HCT116 (cell line): ENCODE measurements around the gene DOCK3. TPM values are rescaled to one million over a fixed set of nuclear protein-coding genes. Genes with fewer than 3 reads are reported as not detected.

Experiments
- ATAC-seq: fragments of 200-7000 bp; cut with Tn5 transposase; 2 replicates; pipeline ENCODE4 v1.9.1; 2020; ENCODE audit warnings: mild to moderate bottlenecking, moderate library complexity
- BruUV-seq: library from RNA; stranded (reverse); fragments of 400-500 nt; replicated peaks from 2 replicates; lab custom pipeline; 2021; lab: Mats Ljungman, UMichigan
- CTCF ChIA-PET: fragments of 300-600 bp; sonication (Branson Sonifier 250); formaldehyde crosslinking; loops from one replicate; lab custom pipeline; 2021; ENCODE audit warnings: antibody characterized with exemption; lab: Charles Lee
- POLR2A ChIA-PET: fragments of 300-600, 350-600 bp; sonication (Branson Sonifier 250); formaldehyde crosslinking; loops from one replicate; lab custom pipeline; 2021; ENCODE audit warnings: antibody characterized with exemption; lab: Charles Lee
- RAD21 ChIA-PET, 2 experiments: fragments of 300-600 bp; sonication (Branson Sonifier 250); formaldehyde crosslinking; loops; one replicate each; lab custom pipeline; 2023; ENCODE audit warnings: low total read pairs in 2 of 2; ENCODE audit not compliant: uncharacterized antibody in 2 of 2, unreplicated experiment in 2 of 2, low non-redundant PET in 1 of 2; lab: Charles Lee
- DNase-seq: peaks from one replicate; pipeline ENCODE4 v3.0.0-alpha.2; 2010; ENCODE audit warnings: low read depth, low spot score
- H2AFZ ChIP-seq: fragments of 200-600 bp; shearing (Covaris generic), sonication (generic); 2 replicates; pipeline ENCODE4 v1.6.1; 2017; ENCODE audit warnings: low read depth, mixed run types, mixed read lengths, antibody characterized with exemption, low read length; ENCODE audit not compliant: poor library complexity, severe bottlenecking
- H3K27ac ChIP-seq: 2 replicates; pipeline ENCODE4 v1.5.1; 2012; ENCODE audit warnings: low read depth, low read length
- H3K27me3 ChIP-seq: fragments of 200-600 bp; sonication (generic); 2 replicates; pipeline ENCODE4 v1.6.1; 2016; ENCODE audit warnings: mixed run types, low read length, mixed read lengths; ENCODE audit not compliant: insufficient read depth
- H3K36me3 ChIP-seq, 2 experiments: fragments of 200-500 bp in 1 of 2; fragments of 200-600 bp in 1 of 2; sonication (Bioruptor generic) in 1 of 2; sonication (generic) in 1 of 2; 2 replicates each; pipeline versions ENCODE4 v1.5.1 to v1.6.1; 2014 to 2016; ENCODE audit warnings: low read length in 2 of 2, inconsistent platforms in 1 of 2, mixed read lengths in 1 of 2, mixed run types in 1 of 2; ENCODE audit not compliant: insufficient read depth in 2 of 2, control insufficient read depth in 1 of 2
- H3K4me1 ChIP-seq, 2 experiments: fragments of 200-600 bp in 1 of 2; sonication (generic) in 1 of 2; 2 replicates each; pipeline versions ENCODE4 v1.5.1 to v1.6.1; 2012 to 2017; ENCODE audit warnings: low read length in 2 of 2, inconsistent platforms in 1 of 2, mild to moderate bottlenecking in 1 of 2, mixed read lengths in 1 of 2, mixed run types in 1 of 2, moderate library complexity in 1 of 2; ENCODE audit not compliant: insufficient read depth in 2 of 2, control insufficient read depth in 1 of 2
- H3K4me2 ChIP-seq: fragments of 200-600 bp; sonication (generic); 2 replicates; pipeline ENCODE4 v1.6.1; 2017; ENCODE audit warnings: mixed run types, low read length, mixed read lengths
- H3K4me3 ChIP-seq, 2 experiments: fragments of 200-600 bp in 1 of 2; sonication (generic) in 1 of 2; replicated peaks in 1 of 2; 2 replicates each; pipeline ENCODE4 v1.5.1; 2011 to 2016; ENCODE audit warnings: low read length in 2 of 2, control low read depth in 1 of 2, low read depth in 1 of 2, mild to moderate bottlenecking in 1 of 2, mixed read lengths in 1 of 2, mixed run types in 1 of 2
- H3K79me2 ChIP-seq: fragments of 200-600 bp; sonication (generic); 2 replicates; pipeline ENCODE4 v1.6.1; 2017; ENCODE audit warnings: mild to moderate bottlenecking, mixed run types, low read length, moderate library complexity, mixed read lengths; ENCODE audit not compliant: insufficient read depth
- H3K9ac ChIP-seq: fragments of 200-600 bp; sonication (generic); 2 replicates; pipeline ENCODE4 v1.6.1; 2016; ENCODE audit warnings: low read length, mixed read lengths
- H3K9me2 ChIP-seq: fragments of 200-600 bp; sonication (generic), shearing (Covaris generic); 2 replicates; pipeline ENCODE4 v1.6.1; 2017; ENCODE audit warnings: mixed run types, mild to moderate bottlenecking, moderate library complexity; ENCODE audit not compliant: insufficient read depth
- H3K9me3 ChIP-seq, 2 experiments: fragments of 200-500 bp in 1 of 2; fragments of 200-600 bp in 1 of 2; sonication (Bioruptor generic) in 1 of 2; sonication (generic) in 1 of 2; 2 replicates each; pipeline ENCODE4 v1.6.1; 2014 to 2017; ENCODE audit warnings: low read length in 2 of 2, mixed read lengths in 2 of 2, inconsistent platforms in 1 of 2, low read depth in 1 of 2, mild to moderate bottlenecking in 1 of 2, mixed run types in 1 of 2, moderate library complexity in 1 of 2; ENCODE audit not compliant: control insufficient read depth in 1 of 2, insufficient read depth in 1 of 2
- H4K20me1 ChIP-seq: fragments of 200-600 bp; sonication (generic), shearing (Covaris generic); 2 replicates; pipeline ENCODE4 v1.6.1; 2017; ENCODE audit warnings: mixed run types, mild to moderate bottlenecking, moderate library complexity; ENCODE audit not compliant: insufficient read depth
- CEBPB ChIP-seq: IDR thresholded peaks from 2 replicates; pipeline ENCODE4 v1.6.1; 2012; ENCODE audit warnings: low read depth
- ELF1 ChIP-seq: IDR thresholded peaks from 2 replicates; pipeline ENCODE4 v1.6.1; 2012; ENCODE audit warnings: low read depth, borderline replicate concordance
- EZH2 ChIP-seq: fragments of 200-600 bp; sonication (generic); IDR thresholded peaks from 2 replicates; pipeline ENCODE4 v1.6.1; 2017; ENCODE audit warnings: antibody characterized with exemption, mixed run types
- EZH2phosphoT487 ChIP-seq: fragments of 200-600 bp; IDR thresholded peaks from 2 replicates; pipeline ENCODE4 v1.6.1; 2018; ENCODE audit warnings: antibody characterized with exemption, borderline replicate concordance
- FOSL1 ChIP-seq: IDR thresholded peaks from 2 replicates; pipeline ENCODE4 v1.6.1; 2012; ENCODE audit warnings: low read depth
- JUND ChIP-seq: IDR thresholded peaks from 2 replicates; pipeline ENCODE4 v1.6.1; 2012
- POLR2AphosphoS5 ChIP-seq: IDR thresholded peaks from 2 replicates; pipeline ENCODE4 v1.6.1; 2011; ENCODE audit warnings: mild to moderate bottlenecking, low read depth, low read length, moderate library complexity
- SIN3A ChIP-seq: IDR thresholded peaks from 2 replicates; pipeline ENCODE4 v1.6.1; 2012; ENCODE audit warnings: low read depth
- SP1 ChIP-seq: IDR thresholded peaks from 2 replicates; pipeline ENCODE4 v1.6.1; 2012; ENCODE audit warnings: low read depth
- YY1 ChIP-seq: IDR thresholded peaks from 2 replicates; pipeline ENCODE4 v1.6.1; 2011; ENCODE audit warnings: low read length, low read depth, moderate library complexity, mild to moderate bottlenecking; ENCODE audit not compliant: insufficient replicate concordance; ENCODE audit errors: extremely low read depth
- ZFX ChIP-seq: fragments of 450-650 bp; IDR thresholded peaks from 2 replicates; pipeline ENCODE4 v1.6.1; 2017
- intact Hi-C: fragments of 100-400 bp; cut with micrococcal nuclease; formaldehyde crosslinking; loops from 2 replicates; pipeline ENCODE4 v1.10.0; 2022
- total RNA-seq: library from RNA; stranded (reverse); gene quantifications from one replicate; pipeline ENCODE4 v1.2.1, GENCODE V29; 2021; ENCODE audit not compliant: unreplicated experiment
- TF ChIP-seq, protein P1 (sequence below): IDR thresholded peaks from 2 replicates; pipeline ENCODE4 v1.6.1; 2012; ENCODE audit warnings: low read depth
- TF ChIP-seq, protein P2 (sequence below), 3 experiments: fragments of 200-600 bp in 1 of 3; sonication (generic) in 1 of 3; IDR thresholded peaks in 2 of 3; conservative IDR thresholded peaks in 1 of 3; 2 replicates each; pipeline ENCODE4 v1.5.1; 2012 to 2017; ENCODE audit warnings: low read depth in 2 of 3, low read length in 2 of 3, antibody characterized with exemption in 1 of 3, borderline replicate concordance in 1 of 3, control low read depth in 1 of 3, mild to moderate bottlenecking in 1 of 3, mixed read lengths in 1 of 3, mixed run types in 1 of 3, moderate library complexity in 1 of 3; ENCODE audit not compliant: insufficient read depth in 1 of 3

DOCK3 gene
- total RNA-seq, 1 experiment from 2014 or later: 4.2 TPM

DNA sequence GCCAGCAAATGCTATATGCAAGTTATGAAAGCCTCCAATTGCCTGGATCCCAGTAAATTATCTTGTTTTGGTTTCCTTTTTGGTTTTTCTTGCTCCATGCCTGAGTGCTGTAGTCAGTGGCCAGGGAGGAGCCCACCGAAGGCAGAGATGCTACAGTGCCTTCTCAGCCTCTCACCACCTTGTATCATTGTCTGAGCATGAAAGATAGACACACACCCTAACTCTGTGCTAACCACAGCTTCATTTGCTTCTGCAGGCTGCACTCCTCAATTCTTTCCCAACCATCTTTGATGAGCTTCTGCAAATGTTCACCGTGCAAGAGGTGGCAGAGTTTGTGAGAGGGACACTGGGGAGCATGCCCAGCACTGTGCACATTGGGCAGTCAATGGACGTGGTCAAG is 595.8 kb downstream of the DOCK3 start (continued):
- TF ChIP-seq, protein P1, sequence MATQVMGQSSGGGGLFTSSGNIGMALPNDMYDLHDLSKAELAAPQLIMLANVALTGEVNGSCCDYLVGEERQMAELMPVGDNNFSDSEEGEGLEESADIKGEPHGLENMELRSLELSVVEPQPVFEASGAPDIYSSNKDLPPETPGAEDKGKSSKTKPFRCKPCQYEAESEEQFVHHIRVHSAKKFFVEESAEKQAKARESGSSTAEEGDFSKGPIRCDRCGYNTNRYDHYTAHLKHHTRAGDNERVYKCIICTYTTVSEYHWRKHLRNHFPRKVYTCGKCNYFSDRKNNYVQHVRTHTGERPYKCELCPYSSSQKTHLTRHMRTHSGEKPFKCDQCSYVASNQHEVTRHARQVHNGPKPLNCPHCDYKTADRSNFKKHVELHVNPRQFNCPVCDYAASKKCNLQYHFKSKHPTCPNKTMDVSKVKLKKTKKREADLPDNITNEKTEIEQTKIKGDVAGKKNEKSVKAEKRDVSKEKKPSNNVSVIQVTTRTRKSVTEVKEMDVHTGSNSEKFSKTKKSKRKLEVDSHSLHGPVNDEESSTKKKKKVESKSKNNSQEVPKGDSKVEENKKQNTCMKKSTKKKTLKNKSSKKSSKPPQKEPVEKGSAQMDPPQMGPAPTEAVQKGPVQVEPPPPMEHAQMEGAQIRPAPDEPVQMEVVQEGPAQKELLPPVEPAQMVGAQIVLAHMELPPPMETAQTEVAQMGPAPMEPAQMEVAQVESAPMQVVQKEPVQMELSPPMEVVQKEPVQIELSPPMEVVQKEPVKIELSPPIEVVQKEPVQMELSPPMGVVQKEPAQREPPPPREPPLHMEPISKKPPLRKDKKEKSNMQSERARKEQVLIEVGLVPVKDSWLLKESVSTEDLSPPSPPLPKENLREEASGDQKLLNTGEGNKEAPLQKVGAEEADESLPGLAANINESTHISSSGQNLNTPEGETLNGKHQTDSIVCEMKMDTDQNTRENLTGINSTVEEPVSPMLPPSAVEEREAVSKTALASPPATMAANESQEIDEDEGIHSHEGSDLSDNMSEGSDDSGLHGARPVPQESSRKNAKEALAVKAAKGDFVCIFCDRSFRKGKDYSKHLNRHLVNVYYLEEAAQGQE: no peak
- TF ChIP-seq FOSL1 (no peak), EZH2phosphoT487 (no peak), SP1 (no peak), JUND (no peak), CEBPB (no peak), POLR2AphosphoS5 (no peak), ELF1 (no peak)
- TF ChIP-seq, all 23 proteins: peak for 0

DNA sequence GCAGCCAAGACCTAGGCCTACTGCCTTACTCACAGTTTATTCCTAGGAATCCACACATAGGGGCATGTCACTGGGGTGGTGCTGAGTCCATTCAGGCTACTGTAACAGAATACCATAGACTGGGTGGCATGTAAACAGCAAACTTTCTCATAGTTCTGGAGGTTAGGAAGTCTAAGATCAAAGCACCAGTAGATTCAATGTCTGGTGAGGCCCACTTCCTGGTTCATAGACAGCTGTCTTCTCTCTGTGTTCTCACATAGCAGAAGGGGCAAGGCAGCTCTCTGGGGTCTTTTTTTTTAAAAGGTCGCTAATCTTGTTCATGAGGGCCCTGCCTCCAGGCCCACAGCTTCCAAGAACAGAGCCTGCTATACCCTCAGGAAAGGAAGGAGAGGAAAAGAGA is 596.4 kb downstream of the DOCK3 start:
- CTCF ChIA-PET: no interaction called here
- intact Hi-C loops: loop anchor here (5.0 kb wide), 1 partner anchor 101 kb away; no protein-coding TSS in a partner anchor

More for the DNA sequence above, 596.4 kb downstream of the DOCK3 start:
- BruUV-seq: no TSS peak
- Histone ChIP-seq H3K9me3 (no peaks in the 10 kb centered on the region), H3K36me3 (no peaks in the 10 kb centered on the region), H3K9ac (no peak overlapping the region), H3K4me3 (no peak overlapping the region), H2AFZ (no peak overlapping the region), H3K4me2 (no peak overlapping the region), H3K27me3 (no peaks in the 10 kb centered on the region), H3K79me2 (no peaks in the 10 kb centered on the region), H3K27ac (no peak overlapping the region), H4K20me1 (no peaks in the 10 kb centered on the region), H3K9me2 (no peaks in the 10 kb centered on the region), H3K4me1 (no peaks in the 10 kb centered on the region)
- TF ChIP-seq ZFX (no peak), EZH2 (no peak), SP1 (no peak), YY1 (no peak), JUND (no peak), EZH2phosphoT487 (no peak), ELF1 (no peak), FOSL1 (no peak), SIN3A (no peak)
- TF ChIP-seq, protein P1: no peak
- TF ChIP-seq, protein P2, sequence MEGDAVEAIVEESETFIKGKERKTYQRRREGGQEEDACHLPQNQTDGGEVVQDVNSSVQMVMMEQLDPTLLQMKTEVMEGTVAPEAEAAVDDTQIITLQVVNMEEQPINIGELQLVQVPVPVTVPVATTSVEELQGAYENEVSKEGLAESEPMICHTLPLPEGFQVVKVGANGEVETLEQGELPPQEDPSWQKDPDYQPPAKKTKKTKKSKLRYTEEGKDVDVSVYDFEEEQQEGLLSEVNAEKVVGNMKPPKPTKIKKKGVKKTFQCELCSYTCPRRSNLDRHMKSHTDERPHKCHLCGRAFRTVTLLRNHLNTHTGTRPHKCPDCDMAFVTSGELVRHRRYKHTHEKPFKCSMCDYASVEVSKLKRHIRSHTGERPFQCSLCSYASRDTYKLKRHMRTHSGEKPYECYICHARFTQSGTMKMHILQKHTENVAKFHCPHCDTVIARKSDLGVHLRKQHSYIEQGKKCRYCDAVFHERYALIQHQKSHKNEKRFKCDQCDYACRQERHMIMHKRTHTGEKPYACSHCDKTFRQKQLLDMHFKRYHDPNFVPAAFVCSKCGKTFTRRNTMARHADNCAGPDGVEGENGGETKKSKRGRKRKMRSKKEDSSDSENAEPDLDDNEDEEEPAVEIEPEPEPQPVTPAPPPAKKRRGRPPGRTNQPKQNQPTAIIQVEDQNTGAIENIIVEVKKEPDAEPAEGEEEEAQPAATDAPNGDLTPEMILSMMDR (IDR thresholded peaks at IDR 0.05 in 2 of 3, conservative IDR thresholded peaks at IDR 0.05 in 1 of 3; ENCODE audit: borderline replicate concordance in 1 of 3, insufficient read depth in 1 of 3, low read depth in 2 of 3, low read length in 2 of 3): no peak
- no peak for DNase-seq
- ChIA-PET RAD21 (no interaction called here), POLR2A (no interaction called here)
- no peak for ATAC-seq
